ENCODE data around the gene THSD4.

DNA sequence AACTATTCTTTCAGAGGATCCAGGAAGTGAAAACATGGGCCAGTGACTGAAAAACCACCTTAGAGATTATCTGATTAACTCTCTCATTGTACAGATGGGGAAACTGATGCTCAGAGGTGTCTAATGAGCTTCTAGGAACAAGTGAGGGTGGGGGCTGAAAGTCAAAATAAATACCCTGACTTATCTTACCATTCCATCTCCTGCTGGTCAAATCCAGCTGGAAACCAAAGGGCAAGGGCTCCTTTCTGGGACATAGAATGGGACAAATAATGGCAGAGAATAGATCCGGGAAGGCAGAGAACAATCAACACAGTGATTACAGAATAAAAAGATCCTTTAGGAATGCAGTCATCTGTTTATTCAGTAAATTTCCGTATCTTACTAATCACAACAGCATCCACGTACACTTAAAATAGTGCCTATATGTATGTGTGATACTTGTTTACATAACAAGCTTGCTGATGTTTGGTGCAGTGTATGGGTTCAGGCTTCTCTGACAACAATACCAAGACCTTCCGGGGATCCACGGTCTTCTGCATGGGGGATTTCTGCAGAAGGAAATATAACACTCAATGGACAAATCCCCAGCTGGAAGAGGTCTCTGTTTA lies 173.2 kb downstream of the THSD4 start:
- no peak for TF ChIP-seq CTCF (IDR thresholded peaks at IDR 0.05; ENCODE audit: low read length)
- TF ChIP-seq EZH2 (optimal IDR thresholded peaks at IDR 0.05; ENCODE audit: low read depth, low read length), result no peak
- TF ChIP-seq EZH2phosphoT487 (IDR thresholded peaks at IDR 0.05; ENCODE audit: low read length), result no peak

All from MM.1S (cell line).